HG03521 (cell line): Measurements from ENCODE around the gene ZNF771.
"Not testable (repeated sequence)": the region's sequence is repeated elsewhere in the genome, so short reads cannot be mapped to it uniquely, and the experiment has no call there.

Experiments used
- ATAC-seq: cut with Tn5 transposase; IDR thresholded peaks from one replicate; pipeline ENCODE4 v1.9.1; 2021; ENCODE audit warnings: mild to moderate bottlenecking, moderate library complexity; ENCODE audit not compliant: unreplicated experiment

Gene ZNF771

DNA sequence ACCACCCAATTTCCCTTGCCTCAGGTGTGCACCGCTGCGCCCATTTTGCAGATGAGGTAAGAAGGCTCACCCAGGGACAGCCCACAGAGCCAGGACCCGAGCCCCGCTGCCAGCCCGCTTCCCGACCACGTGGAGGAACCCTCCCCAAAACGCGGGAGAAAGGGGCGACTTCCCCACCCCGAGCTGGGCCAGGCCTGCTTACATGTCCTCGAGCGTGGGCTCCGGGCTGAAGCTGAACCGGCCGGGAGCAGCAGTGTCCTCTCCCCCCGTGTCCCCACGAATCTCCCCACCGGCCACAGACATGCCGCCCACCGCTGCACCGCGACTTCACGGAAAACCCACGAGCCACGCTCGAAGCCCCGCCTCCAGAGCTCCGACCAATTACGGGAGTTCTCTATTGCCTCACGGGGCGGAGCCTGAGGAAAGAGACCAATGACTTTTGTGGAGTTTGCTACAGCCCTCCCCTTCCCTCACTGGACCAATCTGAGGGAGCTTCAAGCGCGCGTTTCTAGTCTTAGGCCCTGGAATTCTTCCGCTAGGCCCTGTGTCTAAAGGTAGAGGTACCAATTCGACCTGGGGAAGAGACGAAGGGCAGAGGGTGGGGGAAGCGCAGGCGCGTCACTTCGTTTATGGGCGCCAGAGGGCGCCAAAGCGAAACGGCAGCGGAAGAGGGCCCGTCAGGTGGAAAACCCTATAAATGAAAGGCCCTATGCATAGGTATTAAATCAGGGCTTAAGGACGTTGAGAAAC lies 22.4 kb downstream of the ZNF771 start, which contains the start of gene DCTPP1:
DCTPP1 (minus strand) TSS at position 353 of the 750 bp plus-strand sequence; CDS start at position 303, 50 bp downstream.
- ATAC-seq: peak; percentile 96

DNA sequence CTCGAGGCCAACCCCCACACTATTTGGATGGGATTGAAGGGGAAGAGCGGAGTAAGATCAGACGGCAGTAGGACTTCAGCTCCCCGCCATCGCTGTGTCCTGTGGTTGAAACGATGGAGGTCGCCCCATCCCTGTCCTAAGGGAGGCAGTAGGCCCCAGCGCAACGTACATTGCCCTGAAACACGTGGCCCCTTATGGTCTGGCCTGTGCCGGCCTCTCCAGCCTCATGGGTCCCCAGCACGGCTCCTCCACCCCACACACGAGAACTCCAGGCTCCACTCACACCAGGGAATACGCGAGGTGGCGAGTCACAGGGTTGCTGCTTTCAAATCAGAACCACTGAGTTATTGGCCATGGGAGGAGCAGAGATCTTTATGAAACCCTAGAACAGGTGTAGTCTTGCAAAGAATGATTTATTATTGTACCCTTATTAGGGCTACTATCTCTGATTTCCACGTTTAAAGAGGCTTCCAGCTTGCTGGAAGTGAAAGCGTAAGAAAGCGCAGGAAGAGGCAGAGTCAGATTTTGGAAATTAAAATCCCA lies 23.1 kb downstream of the ZNF771 start:
- ATAC-seq: no peak

DNA sequence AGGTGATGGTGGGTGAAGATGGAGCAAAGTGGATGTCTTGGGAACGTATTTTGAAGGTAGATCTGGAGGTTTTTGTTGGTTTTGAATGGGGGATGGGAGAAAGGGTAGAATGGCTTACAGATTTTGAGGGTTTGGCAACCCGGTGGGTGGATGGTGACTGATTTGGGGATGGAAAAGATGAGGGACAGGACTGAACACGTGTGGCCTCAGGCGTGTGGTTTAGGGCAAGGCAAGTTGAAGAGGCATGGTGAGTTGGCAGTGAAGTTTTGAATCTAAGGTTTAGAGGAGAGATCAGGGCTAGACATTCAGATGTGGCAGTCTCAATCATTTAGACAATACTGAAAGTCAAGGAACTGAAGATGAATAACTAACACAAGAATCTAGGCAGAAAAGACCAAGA lies 27.4 kb downstream of the ZNF771 start:
- no peak for ATAC-seq

DNA sequence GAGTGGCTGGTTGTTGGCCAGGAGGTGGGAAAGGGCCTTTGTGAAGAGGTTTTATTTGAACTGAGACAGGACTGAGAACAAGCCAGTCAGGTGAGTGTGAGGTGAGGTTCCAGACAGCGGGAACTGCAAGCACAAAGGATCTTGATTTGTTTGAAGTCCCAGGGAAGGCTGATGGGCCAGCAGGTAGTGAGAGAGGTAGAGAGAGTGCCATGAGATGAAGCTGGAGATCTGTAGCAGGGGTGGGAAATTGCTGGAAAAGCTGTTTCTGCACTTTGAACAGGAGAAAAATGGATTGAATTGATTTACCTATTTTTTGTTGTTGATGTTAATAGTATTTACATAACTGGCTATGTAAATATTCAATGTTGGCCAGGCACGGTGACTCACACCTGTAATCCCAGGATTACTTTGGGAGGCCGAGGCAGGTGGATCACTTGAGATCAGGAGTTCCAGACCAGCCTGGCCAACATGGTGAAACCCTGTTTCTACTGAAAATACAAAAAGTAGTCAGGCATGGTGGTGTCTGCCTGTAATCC lies 30.2 kb downstream of the ZNF771 start:
- ATAC-seq: no peak

DNA sequence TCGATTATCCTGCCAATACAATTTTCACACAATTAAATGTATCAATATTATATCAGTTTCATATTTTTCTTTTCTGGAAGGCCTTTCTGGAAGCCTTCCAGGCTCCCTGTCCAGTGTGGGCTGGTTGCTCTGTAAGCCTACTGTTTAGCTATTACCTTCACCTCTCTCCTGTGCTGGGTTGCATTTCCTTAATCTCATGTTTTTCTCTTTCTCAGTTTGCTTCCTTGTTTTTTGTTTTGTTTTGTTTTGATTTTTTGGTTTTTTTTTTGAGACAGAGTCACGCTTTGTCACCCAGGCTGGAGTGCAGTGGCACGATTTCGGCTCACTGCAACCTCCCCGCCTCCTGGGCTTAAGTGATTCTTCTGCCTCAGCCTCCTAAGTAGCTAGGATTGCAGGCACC lies 31.4 kb downstream of the ZNF771 start:
- ATAC-seq: no peak

DNA sequence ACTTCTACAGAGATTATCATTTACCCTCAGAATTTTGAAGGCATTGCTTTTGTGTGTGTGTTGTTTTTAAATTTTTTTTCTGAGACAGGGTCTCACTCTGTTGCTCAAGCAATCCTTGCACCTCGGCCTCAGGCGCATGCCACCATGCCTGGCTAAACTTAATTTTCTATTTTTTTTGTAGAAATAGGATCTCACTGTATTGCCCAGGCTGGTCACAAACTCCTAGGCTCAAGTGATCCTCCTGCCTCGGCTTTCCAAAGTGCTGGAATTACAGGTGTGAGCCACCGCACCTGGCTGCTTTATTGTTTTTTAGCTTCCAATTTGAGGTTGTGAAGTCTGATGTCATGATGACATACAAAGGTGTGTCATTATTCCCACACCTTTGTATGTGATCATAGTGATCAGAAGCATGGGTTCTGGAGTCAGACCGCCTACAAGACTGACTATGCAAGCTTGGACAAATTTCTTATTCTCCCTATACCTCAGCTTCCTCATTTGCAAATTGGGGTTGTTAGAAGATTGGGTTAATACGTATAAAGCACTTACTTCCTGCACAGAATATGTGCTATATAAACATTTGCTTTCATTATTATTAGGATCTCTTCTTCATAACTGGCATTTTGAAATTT lies 32.4 kb downstream of the ZNF771 start:
- ATAC-seq: no peak

DNA sequence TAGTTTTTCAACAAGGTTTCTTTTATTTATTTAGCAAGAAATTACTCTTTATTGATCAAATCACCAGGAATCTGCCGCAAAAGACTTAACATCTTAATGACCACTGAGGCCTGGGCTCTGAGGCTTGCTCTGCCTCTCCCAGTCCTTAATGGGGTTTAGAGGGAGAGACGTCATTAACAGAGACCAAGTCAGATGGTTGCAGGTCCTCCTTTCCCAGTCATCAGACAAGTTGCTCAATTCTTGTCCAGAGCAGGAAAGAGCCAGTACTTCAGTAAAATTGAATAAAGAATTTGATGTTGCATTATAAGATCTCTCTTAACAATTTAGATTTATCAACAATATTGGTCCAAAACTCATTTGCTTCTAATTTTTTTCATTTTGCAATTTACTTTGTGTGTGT lies 36.2 kb downstream of the ZNF771 start:
- no peak for ATAC-seq

DNA sequence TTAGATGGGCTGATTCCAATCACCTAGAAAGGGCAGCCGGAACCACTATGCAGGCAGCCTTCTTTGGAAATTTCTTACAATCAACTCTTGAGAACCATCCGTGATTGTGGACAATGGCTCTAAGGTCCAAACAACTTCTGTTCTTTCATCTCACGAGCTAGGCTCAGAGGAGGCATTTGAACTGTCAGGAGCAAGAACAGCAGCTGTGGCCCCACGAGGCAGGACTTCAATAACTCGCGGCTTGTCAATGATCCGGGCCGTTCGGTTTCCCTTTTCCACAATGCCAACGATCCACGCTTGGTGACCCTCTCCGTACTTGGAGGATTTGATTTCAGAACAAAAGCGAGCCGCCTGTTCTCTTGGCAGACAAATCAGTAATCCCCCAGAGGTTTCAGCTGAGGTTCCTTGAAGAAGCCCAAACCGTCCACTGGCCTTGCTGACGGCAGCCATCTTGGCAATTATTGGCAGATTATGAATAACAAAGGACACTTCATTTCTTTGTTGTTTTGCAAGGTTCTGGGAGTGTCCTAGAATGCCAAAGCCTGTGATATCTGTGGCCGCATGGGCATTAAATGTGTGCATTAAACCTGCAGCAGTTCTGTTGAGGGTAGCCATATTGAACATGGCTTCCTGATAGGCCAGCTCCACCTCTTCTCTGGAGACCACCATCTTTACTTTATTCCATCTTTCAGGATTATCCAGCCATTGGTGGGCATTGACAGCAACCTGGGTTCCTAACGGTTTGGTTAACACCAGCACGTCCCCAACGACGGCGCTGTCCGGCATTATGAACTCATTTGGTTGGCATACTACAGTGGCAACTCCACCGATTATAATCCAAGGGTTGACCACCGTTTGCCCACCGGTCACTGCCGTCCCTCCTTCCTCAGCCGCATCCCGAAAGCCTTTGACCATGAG lies 37.1 kb downstream of the ZNF771 start:
- no peak for ATAC-seq

DNA sequence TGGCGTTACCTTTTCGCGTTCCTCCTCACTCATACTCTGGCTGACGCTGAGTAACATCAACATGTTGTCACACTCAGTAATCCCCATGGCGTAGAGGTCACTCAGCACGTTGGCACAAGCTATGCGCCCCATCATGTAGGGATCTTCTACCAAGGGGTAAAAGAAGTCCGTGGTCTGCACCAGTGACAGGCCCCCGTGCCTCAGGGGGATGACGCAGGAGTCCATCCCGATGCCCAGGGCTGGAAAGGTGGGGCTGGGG lies 37.7 kb downstream of the ZNF771 start:
- ATAC-seq: peak; percentile 12

DNA sequence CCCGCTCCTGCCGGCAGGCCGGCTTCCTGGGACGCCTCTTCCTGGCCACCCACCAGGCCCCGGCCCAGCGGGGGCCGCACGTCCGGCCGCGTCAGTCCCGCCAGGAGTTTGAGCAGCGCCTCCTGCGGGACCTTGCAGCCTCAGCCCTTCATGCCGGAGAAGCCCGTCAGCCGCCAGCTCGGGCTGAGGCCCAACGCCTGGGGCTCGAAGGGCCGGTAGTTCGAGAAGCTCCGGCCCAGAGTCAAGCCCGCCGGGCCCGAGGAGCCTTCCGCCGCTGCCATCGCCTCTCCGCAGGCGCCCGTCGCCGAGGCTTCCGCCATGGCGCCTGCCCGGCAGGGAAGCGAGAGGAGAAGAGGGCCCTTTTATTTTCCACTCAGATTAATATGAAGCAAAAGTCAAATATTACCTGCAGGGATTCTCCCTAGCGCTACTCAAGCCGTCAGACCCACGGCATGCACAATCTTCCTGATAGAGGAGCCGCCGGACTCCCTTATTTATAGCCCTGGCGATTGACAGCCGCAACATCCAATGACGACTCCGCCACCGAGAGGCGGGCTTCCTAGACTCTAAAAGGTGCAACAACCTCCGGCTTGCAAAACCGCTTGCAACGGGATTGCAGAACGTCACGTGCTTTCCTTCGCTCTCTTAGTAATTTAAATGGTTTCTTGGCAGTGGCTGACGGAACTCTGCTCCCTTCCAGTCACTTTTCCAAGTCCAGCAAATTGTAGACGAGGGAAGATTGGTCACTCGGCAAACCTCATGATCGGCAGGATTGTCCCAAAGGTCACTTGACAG lies 38.2 kb downstream of the ZNF771 start, which contains the start of gene SEPHS2:
SEPHS2 (minus strand) TSS at position 467 of the 795 bp plus-strand sequence; CDS start at position 320, 147 bp downstream.
- ATAC-seq: peak; percentile 68

DNA sequence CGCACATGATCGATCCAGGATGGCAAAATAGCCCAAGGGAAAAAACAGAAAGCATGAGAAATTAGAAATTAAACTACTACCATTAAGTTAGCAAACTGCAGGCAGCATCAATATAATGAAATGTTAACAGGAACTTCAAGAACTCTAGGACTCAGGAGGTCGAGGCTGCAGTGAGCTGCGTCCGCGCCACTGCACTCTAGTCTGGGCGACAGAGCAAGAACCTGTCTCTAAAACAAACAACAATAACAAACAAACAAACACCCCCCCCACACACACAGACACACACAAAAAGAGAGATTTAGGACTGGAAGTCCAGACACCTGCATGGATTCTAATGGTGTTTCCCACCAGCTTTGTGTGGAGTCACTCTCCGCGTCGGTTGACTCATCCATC lies 38.8 kb downstream of the ZNF771 start:
- no peak for ATAC-seq

DNA sequence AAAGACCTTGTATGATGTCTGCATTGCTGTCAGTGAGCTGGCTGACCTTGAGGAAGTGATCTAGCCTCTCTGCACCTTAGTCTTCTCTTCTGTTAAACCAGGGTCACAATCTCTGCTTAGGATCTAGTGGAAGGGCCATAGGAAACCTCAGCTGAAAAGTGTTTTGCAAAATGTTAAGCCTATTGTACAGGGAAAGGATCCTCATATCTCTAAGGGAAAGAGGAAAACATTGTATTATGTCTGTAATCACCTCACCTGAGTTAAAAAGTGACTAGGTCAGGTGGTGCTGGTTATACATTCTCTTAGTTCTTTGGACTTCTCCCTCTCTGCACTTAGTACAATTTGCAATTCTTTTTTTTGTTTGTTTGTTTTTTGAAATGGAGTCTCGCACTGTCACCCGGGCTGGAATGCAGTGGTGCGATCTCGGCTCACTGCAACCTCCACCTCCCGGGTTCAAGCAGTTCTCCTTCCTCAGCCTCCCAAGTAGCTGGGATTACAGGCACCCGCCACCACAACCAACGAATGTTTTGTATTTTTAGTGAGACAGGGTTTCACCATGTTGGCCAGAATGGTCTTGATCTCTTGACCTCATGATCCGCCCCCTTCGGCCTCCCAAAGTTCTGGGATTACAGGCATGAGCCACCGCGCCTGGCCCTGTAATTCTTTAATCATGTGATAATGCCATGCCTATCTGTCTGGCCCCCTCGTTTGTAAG lies 40.3 kb downstream of the ZNF771 start:
- no peak for ATAC-seq

DNA sequence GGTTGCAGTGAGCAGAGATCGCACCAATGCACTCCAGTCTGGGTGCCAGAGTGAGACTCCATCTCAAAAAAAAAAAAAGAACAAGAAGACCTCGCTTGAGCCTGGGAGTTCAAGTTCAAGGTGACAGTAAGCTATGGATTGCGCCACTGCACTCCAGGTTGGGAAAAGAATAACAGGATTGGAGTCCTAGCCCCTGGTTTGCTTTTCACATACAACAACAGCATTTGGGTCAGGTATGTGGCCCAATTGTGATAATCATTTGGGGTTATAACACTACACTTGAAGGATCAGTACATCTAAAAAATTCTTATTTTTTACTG lies 41.7 kb downstream of the ZNF771 start:
- ATAC-seq: no peak

DNA sequence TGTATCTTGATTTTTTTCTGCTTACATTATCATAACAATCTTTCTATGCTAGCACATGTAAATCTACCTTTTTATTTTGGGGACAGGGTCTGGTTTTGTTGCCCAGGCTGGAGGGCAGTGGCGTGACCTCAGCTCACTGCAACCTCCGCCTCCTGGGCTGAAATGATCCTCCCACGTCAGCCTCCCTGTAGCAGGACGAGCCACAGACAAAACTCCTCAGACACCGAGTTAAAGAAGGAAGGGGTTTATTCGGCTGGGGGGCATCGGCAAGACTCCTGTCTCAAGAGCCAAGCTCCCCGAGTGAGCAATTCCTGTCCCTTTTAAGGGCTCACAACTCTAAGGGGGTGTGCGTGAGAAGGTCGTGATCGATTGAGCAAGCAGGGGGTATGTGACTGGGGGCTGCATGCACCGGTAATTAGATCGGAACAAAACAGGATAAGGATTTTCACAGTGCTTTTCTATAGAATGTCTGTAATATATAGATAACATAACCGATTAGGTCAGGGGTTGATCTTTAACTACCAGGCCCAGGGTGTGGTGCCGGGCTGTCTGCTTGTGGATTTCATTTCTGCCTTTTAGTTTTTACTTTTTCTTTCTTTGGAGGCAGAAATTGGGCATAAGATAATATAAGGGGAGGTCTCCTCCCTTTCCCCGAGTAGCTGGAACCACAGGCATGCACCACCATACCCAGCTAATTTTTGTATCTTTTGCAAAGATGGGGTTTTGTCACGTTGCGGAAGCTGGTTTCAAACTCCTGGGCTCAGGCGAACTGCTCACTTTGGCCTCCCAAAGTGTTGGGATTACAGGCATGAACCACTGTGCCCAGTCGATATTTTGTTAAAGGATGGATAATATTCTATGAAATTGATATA lies 45.5 kb downstream of the ZNF771 start:
- not testable (repeated sequence) for ATAC-seq

DNA sequence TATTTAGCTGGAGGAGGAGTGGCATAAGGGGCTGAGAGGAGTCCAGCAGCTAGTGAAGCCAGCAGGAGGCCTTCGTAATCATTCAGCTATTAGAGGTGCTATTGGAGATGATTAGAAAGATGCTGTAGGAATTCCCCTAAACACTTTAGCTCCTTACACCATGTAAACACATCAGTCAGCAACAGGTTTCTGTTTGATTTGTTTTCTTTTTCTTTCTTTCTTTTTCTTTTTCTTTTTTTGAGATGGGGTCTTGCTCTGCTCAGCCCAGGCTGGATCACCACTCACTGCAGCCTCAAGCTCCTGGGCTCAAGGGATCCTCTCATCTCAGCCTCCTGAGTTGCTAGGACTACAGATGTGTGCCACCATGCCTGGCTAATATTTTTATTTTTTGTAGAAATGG lies 48.9 kb downstream of the ZNF771 start:
- no peak for ATAC-seq

DNA sequence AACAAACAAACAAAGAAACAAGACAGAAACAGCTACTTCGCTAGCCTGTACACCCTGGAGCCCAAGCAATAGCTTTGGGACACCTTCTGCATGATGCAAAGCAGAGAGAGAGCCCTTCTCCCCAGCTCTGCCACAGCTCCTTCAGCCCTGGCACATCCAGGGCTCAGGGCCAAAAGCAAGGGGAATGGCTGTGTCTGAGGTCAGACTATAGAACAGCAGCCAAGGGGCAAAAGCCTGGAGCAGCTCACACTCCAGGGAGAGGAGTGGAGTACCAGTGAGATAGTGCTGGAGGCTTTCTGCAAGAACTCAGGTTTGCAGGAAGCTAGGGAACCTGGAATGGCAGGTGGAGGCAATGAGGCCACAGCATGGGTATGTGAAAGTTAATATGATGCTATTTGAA lies 49.9 kb downstream of the ZNF771 start:
- no peak for ATAC-seq

DNA sequence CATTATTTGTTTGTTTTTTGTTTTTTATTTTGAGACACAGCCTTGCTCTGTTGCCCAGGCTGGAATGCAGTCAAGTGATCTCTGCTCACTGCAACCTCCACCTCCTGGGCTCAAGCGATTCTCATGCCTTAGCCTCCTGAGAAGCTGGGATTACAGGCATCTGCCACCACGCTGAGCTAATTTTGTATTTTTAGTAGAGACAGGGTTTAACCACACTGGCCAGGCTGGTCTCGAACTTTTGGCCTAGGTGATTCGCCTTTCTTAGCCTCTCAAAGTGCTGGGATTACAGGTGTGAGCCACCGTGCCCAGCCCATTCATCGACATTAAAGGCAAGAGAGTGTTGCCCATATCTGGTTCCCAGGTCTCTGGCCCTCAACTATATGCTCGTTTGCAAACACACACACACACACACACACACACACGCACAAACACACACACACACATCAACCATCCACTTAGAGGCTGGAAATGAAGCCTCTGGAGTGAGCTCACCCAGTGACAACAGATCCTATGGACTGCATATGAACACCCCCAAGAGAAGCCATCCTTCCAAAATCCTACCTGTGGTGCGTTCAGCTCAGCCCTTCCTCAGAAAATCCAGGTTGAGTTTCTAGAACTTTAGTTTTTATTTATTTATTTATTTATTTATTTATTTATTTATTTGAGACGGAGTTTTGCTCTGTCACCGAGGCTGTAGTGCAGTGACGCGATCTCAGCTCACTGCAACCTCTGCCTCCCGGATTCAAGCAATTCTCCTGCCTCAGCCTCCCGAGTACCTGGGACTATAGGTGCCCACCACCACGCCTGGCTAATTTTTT lies 50.5 kb downstream of the ZNF771 start:
- no peak for ATAC-seq
